ENCODE measurements around the gene BICRA. TPM values are rescaled to one million over a fixed set of nuclear protein-coding genes. Genes with fewer than 3 reads are reported as not detected.

Gene BICRA
- total RNA-seq, 1 experiment from 2014 or later, result 29.3 TPM

GRCh38 chr19:47698631-47699359 is 89.9 kb downstream of the BICRA start:
- Histone ChIP-seq H3T11ph (ENCODE audit: low read length) (no peak overlapping the region), H3K79me1 (ENCODE audit: insufficient read depth, low read depth, low read length, poor library complexity, severe bottlenecking) (no peaks in the 10 kb centered on the region), H3K27me3 (ENCODE audit: insufficient read depth, low read length) (no peaks in the 10 kb centered on the region), H4K8ac (replicated peaks; ENCODE audit: insufficient read length, low read depth, low read length) (no peak overlapping the region), H3K9me3 (ENCODE audit: control insufficient read depth, low read depth, low read length) (no peaks in the 10 kb centered on the region), H3K4ac (ENCODE audit: low read depth, low read length) (no peak overlapping the region), H3K4me2 (ENCODE audit: insufficient read depth, insufficient read length, low read length) (no peak overlapping the region), H2BK15ac (ENCODE audit: low read depth, low read length) (no peak overlapping the region), H3K27ac (ENCODE audit: insufficient read length, low read depth, low read length) (no peak overlapping the region), H3K23me2 (ENCODE audit: insufficient read length, low read depth, low read length, poor library complexity, severe bottlenecking) (no peaks in the 10 kb centered on the region), H3K56ac (ENCODE audit: insufficient read length, low read depth, low read length) (no peak overlapping the region), H2BK12ac (ENCODE audit: insufficient read length, low read depth, low read length) (no peak overlapping the region), H3K18ac (ENCODE audit: insufficient read length, low read depth, low read length) (no peak overlapping the region), H4K20me1 (ENCODE audit: control insufficient read depth, insufficient read depth, insufficient read length) (no peaks in the 10 kb centered on the region), H2AK5ac (ENCODE audit: insufficient read length, low read length) (no peak overlapping the region), H4K91ac (ENCODE audit: insufficient read length, low read depth, low read length) (no peak overlapping the region), H2BK5ac (ENCODE audit: insufficient read length, low read length) (no peak overlapping the region), H4K5ac (ENCODE audit: insufficient read length, low read depth, low read length) (no peak overlapping the region), H2BK20ac (ENCODE audit: low read depth, low read length, poor library complexity, severe bottlenecking) (no peak overlapping the region), H3K14ac (ENCODE audit: insufficient read depth, low read length) (no peak overlapping the region), H2AFZ (ENCODE audit: low read length) (no peak overlapping the region), H3K4me1 (ENCODE audit: insufficient read depth, low read length) (no peaks in the 10 kb centered on the region), H3K23ac (ENCODE audit: insufficient read length, low read depth, low read length) (no peak overlapping the region), H3K9ac (ENCODE audit: extremely low read depth, insufficient read length, low read length) (no peak overlapping the region), H2BK120ac (ENCODE audit: low read depth, low read length, poor library complexity, severe bottlenecking) (no peak overlapping the region), H3K79me2 (ENCODE audit: insufficient read depth, low read length) (no peaks in the 10 kb centered on the region)
- DNase-seq, result no peak
- TF ChIP-seq, protein P1, sequence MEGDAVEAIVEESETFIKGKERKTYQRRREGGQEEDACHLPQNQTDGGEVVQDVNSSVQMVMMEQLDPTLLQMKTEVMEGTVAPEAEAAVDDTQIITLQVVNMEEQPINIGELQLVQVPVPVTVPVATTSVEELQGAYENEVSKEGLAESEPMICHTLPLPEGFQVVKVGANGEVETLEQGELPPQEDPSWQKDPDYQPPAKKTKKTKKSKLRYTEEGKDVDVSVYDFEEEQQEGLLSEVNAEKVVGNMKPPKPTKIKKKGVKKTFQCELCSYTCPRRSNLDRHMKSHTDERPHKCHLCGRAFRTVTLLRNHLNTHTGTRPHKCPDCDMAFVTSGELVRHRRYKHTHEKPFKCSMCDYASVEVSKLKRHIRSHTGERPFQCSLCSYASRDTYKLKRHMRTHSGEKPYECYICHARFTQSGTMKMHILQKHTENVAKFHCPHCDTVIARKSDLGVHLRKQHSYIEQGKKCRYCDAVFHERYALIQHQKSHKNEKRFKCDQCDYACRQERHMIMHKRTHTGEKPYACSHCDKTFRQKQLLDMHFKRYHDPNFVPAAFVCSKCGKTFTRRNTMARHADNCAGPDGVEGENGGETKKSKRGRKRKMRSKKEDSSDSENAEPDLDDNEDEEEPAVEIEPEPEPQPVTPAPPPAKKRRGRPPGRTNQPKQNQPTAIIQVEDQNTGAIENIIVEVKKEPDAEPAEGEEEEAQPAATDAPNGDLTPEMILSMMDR (conservative IDR thresholded peaks at IDR 0.05), result no peak
- WGBS (ENCODE audit: extremely low coverage, insufficient read length, low lambda C conversion rate), result no CpG with 5 or more reads among the region's 46 CpGs
- no peak overlapping the region; a peak in 2 of 7 replicates for H3K27ac Mint-ChIP-seq
- H3K4me1 Mint-ChIP-seq, result peaks cover 2 to 13% of the 10 kb centered on the region in 2 experiments; a peak in 3 of 4 replicates
- H3K4me3 Mint-ChIP-seq, result no peak overlapping the region
- H3K27me3 Mint-ChIP-seq (ENCODE audit: low read depth), result no peaks in the 10 kb centered on the region
- H3K36me3 Mint-ChIP-seq (ENCODE audit: insufficient read depth in 1 of 3, low read depth in 3 of 3), result peaks cover 11 to 44% (median 34%) of the 10 kb centered on the region in 3 experiments; a peak in 6 of 7 replicates
- H3K9me3 Mint-ChIP-seq, result no peaks in the 10 kb centered on the region; a peak in 1 of 5 replicates

Measured in H9 (cell line).